Frontal cortex (tissue), 4 donors: Measurements from ENCODE around the gene FAM118B. TPM values are rescaled to one million over a fixed set of nuclear protein-coding genes. Genes with fewer than 3 reads are reported as not detected.
"Not testable (repeated sequence)": the region's sequence is repeated elsewhere in the genome, so short reads cannot be mapped to it uniquely, and the experiment has no call there.

Experiments used
- DNase-seq, 2 donors: peaks; one replicate each; pipeline ENCODE4 v3.0.0; 2012; ENCODE audit warnings: low spot score in 2 of 2
- FAIRE-seq: peaks from 2 replicates; lab custom pipeline; 2012; peaks lifted over from hg19 to GRCh38; lab: Jason Lieb, UNC
- total RNA-seq: library from RNA; depleted of rRNA; stranded (reverse); fragments of >200 nt; gene quantifications from one replicate; pipeline ENCODE4 v1.2.3, GENCODE V29; 2014
- donor health status: control.
- donor health status: control.
- donor health status: control.

FAM118B gene
- total RNA-seq, 1 donor from 2014 or later = 20.0 TPM

DNA sequence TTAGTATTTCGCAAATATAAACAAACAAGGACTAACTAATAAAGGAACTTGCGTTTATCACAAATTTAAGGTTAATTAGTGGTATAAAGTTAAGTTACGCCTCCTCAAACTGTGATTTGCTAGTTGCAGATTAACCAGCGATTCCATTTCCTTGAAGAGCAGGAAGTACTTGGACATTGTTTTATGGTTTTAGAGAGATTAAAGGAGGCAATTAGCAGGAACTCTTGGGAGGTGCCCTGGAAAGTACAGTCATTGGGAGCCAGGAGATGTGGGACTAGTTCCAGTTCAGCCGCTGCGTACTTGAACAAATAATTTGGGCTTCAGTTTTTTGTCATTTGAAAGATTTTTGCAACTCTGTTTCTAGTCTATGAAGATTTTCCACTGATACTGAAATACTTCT is 3.3 kb downstream of the FAM118B start:
- DNase-seq = no peak
- FAIRE-seq = no peak

DNA sequence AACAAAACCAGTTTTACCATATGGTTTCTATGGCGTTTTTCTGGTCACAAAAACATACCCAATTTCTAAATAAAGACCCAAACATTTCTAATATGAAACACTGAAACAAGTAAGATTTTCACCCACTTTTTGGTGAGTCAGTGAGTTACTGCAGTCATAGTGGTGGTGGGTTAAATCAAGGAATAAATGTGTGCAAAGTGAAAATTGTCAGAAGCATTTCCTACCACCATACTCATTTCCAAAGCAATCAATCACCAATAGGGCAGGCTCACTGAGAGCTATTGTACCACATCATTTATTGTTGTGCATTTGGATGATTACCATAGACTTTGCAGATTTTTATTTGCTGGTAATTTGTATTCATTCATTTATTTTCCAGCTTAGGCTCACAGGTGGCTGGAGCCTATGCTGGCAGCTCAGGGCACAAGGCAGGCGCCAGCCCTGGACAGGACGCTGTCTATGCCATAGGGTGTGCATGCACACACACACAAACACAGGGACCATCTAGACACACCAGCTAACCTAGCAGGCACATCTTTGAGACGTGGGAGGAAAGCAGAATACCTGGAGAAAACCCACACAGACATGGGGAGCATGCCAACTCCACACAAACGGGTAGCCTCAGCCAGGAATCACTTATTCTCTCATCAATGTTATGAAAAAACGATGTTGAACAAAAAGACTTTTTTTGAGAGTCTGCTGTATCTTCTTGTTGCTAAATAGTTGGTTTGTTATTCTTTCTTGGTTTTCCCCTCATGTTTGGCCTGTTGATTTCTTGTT is 5.1 kb downstream of the FAM118B start:
- DNase-seq (no peak), FAIRE-seq (no peak)

DNA sequence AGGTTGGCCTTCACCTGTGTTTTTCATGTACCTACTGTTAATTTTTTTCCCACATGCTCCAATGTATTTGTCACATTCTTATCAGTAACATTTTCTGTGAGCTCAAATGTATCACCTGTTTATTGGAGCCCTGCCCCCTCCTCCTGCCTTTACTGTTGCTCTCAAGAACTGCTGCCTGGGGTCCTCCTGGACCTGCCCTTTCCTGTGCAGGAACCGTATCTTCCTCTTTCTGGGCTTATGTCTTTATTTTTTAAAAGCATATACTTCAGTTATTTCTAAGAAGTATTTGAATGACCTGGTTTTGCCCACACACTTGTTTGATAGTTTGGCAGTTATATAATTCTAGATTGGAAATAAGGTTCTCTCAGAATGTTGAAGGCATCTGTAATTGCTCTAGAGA is 5.9 kb downstream of the FAM118B start:
- DNase-seq (no peak), FAIRE-seq (no peak)

DNA sequence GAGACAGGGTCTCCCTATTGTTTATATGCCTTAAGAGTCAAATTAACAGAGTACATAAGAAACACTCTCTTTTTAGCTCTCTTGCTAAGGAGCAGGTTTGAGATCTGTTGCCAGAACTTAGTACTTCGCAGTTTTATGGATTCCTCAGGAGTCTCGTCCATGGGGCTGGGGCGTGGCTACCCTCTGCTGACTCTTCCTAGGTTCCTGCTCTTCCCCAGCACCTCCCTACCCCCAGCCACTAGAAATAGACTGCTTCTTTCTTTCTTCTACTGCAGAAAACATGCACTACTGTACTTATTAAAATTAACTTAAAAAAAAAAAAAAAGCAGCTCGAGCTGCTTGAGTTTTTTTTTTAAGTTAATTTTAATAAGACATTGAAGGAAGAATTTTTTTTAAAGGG is 8.0 kb downstream of the FAM118B start:
- DNase-seq (no peak), FAIRE-seq (no peak)

DNA sequence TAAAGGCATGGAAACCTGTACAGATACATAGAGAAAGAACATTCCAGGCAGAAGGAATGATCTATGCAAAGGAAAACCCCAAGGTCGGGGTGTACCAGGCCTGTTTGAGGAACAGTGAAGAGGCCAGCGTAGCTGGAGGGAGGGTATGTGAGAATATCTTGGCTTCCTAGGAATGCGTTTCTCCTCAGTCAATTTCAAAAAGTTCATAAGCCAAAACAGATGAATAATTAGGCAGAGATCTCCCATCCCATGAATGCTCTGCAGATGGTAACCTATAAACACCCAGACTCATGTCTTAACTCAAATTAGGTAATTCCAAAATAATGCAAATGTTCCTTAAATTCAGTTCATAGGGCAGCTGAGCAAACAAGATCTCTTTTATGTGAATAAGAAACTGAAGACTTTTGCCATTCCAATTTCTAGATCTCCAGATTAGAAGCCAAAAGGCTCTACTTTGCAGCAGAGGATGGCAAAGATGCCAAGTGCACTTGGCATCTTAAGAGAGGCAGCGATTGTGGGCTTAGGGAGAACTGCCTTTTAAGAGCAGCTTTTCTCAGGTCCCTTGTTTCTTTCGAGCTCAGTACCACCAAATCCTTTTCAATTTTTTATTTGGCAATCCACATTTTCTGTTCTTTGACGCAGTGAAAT is 13.2 kb downstream of the FAM118B start:
- no peak for DNase-seq
- FAIRE-seq = no peak

DNA sequence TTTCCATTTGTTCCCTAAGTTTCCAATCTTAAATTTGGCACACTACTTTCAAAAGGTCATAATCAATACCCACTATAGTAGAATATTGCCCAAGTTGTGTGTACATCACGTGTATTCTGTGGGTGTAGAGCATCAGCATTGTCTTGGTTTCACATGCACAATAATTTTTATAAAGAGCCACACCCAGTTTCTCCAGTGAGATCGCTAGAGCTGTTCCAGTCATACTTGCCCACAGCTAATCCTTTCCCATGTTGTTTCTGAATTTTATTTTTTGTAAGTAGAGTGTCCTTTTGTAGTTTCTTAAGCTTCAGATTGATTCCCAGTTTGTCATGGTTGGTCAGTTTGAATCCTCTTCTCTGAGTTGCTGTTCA is 13.7 kb downstream of the FAM118B start:
- no peak for FAIRE-seq

DNA sequence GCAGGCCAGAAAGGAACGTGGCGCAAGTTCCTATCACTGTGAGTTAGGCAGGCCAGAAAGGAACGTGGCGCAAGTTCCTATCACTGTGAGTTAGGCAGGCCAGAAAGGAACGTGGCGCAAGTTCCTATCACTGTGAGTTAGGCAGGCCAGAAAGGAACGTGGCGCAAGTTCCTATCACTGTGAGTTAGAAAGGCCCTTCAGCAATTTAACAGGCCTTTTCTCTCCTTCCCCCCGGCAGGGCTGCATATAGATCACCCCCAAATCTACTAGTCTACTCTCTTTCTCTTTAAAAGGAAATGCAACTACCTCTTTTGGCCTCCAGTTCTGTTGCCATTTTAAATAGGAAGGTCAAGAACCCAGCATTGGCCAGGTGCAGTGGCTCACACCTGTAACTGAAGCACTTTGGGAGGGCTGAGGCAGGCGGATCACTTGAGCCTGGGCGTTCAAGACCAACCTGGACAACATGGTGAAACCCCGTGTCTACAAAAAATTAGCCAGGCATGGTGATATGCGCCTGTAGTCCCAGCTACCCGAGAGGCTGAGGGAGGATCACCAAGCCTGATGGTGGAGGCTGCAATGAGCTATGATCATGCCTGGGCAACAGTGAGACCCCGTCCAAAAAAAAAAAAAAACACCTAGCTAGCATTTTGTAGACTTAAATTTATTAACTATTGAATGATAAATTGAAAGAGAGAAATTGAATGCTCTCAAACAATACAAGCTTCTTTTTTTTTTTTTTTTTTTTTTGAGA is 14.9 kb downstream of the FAM118B start:
- FAIRE-seq (no peak), DNase-seq (no peak)

More for the DNA sequence above, 13.7 kb downstream of the FAM118B start:
- DNase-seq = no peak

DNA sequence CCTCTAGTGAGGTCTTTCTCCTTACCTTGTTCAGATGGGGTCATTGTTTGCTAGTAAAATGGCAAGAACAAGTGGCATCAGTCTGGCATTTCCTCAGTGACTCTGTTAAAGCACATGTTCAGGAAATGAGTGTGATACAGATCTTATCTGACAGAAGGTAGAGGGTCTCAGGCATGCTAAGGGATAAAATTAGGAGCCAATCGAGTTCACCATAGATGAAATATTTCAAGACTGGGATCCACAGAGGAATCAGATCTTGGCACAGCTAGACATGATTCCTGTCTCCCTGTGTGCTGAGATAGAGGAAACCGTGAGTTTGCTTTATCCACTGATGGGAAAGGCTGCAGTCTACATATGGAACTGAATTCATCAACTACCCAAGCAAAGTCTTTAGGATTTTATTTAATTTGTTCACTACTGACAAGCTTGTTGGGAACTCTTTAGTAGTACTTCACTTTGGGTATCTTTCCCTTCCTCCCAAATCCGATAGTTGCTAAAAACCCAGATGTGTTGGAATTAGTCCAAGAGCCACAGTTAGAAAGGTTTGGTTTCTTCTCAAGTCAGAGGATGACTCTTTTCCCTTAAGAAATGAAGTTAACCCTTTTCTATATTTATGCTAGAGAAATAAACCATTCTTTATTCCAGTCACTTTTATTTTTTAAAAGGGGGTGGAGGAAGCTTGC is 18.4 kb downstream of the FAM118B start:
- FAIRE-seq (no peak), DNase-seq (no peak)

DNA sequence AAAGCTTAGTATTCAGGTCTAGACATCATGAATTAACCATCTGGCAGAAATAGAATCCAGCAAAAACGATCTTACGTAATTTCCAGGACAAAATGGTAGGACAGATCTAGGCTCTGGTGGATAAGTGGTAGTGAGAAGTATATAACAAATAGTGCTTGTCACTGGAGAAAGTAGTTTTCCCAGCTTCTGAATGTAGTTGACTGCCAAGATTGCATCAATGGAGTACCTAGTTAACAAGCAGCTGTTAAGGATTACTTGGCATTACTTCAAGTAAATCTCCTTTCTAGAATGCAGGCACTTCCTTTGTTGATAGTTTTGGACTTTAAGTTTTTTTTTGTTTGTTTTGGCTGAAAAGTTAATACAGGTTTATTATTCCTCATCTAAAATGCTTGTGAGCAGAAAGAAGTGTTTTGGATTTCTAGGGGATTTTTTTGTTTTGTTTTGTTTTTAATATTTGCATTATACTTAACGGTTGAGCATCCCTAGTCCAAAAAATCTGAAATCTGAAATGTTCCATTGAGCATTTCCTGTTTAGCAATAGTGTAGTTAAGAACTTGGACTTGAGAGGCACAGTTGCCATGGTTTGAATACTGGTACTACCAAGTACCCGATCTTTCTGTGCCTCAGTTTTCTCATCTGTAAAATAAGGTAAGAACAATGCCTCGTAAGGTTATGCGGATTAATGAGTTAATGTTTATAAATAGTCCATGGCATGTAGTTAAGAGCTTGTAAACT is 20.3 kb downstream of the FAM118B start:
- DNase-seq (peak in 1 of 2 donors; percentile 29), FAIRE-seq (no peak)

DNA sequence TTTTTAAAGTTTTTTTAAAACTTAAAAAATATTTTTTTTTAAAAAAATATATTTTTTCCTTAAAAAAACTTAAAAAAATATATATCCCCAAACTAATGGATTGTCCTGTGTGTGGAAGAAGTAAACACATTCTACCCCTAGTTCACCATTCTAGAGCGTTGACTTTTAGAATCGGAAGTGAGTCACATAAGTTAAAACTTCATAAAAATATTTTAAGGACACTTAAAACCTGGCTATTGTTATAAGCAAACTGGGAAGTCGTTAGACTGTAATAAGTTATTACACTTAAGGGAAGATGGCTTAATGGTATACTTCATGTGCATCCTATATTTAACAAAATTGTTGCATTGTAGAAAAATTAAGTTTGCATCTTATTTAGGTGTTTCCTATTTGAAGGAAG is 21.1 kb downstream of the FAM118B start:
- no peak for DNase-seq
- FAIRE-seq = peak; percentile 98

DNA sequence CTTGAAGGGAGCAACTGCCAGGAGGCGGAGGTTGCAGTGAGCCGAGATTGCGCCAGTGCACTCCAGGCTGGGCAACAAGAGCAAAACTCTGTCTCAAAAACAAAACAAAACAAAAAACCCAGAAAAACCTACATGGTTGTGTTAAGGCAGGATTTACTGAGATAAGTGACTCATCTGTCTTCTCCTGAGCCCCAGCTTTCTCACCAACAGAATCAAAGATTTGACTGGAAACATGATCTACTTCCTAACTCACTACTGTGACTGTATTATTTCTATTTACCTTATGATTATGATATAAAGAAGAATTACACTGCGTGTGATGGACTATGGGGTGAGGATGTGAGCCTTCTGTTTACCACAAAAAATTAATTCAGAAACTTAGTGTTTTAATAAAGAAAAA is 21.8 kb downstream of the FAM118B start:
- FAIRE-seq (no peak), DNase-seq (no peak)

DNA sequence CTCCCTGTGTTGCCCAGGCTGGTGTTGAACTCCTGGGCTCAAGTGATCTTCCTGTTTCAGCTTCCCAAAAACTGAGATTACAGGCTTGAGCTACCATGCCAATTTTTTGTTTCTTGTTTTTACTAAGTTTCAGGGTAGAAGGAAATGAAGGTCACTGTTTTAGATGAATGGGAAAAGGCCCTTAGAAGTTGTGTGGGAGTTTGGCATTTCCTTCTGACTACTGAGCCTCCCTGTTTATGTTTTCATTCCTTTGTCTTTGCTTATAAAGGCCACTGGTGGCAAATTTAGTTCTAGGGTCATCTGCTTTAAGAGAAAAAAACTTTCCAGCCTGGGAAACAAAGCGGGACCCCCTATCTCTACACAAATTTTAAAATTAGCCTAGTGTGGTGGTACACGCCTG is 35.1 kb downstream of the FAM118B start:
- DNase-seq (no peak), FAIRE-seq (no peak)

DNA sequence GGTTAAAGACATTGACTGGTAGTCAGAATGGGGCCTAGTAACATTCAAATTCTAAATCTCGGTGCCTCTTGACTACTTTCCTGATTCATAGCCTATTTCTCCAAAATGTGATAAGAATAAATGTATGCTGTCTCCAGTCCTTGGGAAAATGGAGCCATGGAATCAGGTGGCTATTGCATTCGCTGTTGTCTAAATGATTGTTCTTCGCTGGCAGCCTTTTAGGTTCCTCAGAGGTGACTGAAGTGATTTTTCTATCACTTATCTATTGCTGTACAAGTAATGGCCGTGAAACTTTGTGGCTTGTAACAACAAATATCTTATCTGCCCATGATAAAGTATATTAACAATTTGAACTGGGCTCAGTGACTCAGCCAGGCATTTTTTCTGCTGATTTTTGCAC is 41.7 kb downstream of the FAM118B start:
- no peak for DNase-seq
- FAIRE-seq = no peak

DNA sequence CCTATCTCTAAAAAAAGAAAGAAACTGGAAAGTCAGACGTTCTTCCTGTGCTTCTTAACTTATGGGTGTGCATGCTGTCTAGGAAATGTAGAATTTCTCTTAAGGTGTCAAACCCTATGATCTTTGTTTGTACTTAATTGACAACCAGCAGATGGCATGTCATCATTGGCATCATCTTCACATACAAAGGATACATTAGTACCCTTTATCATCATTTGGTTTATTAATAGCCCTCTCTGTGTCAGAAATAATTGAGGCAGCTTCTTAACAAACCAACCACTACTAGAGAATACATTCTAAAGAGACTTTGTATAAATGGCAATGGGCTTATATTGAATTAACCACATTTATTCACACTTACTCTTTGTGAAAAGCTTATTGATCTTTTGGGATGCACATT is 43.2 kb downstream of the FAM118B start:
- no peak for DNase-seq
- no peak for FAIRE-seq

DNA sequence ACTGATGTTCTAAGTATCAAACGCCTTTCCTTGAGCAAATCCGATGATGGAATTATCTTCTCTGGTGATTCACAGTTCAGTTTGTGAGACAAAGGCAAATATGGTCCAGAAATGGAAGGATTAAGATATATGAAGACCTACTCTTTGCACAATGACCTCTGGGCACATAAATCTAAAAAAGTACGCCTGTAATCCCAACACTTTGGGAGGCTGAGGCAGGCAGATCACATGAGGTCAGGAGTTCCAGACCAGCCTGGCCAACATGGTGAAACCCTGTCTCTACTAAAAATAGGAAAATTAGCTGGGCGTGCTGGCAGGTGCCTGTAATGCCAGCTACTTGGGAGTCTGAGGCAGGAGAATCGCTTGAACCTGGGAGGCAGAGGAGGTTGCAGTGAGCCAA is 43.9 kb downstream of the FAM118B start:
- not testable (repeated sequence) for FAIRE-seq

DNA sequence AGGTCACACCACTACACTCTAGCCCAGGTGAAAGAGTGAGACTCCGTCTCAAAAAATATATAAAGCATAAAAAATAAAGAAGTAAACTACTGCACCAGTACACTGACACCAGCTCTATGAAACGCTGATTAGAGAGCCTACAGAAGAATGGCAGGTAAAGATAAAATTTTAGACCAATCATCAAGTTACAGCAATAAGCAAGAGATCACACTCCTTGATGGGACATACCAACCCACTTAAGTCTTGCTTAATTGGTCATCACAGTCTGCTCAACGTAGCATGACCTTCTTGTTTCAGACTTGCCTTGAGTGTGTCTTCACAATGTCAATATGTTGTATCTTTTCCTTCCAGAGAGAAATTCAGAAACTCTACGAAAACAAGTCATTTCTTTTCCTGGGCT is 44.6 kb downstream of the FAM118B start:
- no peak for FAIRE-seq
- no peak for DNase-seq

More for the DNA sequence above, 43.9 kb downstream of the FAM118B start:
- not testable (repeated sequence) for DNase-seq

DNA sequence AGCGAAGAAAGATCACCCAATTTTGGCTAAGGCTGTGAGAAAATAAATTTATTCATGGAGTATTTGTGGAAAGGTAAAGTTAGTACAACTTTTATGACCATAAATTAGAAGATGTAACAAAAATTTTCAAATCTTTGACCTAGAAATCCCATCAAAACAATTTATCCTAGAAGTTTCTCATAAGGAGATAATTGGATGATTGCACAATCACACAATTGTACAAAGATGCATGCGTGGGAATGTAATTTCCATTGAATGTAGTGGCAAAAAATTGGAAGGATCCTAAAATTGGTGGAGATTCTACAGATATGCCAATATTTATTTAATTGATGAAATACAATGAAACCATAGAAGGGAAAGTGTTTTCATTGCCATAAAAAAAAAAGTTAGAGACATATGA is 45.6 kb downstream of the FAM118B start:
- DNase-seq = no peak
- FAIRE-seq = no peak

DNA sequence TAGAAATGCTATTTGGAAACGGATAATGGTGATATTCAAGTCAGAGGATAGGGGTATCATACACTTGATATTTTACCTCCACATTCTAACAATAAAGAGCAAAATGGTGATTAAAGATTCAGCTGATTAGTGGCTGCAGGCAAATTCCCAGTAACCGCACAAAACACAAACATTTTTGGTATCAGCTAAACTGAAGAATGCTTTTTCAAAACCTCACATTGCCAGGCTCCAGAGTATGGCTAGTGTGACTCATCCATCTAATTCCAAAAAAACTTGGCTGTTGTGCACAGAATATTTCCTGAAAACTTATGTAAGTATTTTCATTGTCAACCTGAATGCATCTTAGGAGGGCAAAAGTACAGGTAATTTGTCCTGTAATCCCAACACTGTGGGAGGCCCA is 46.2 kb downstream of the FAM118B start:
- FAIRE-seq (no peak), DNase-seq (no peak)

DNA sequence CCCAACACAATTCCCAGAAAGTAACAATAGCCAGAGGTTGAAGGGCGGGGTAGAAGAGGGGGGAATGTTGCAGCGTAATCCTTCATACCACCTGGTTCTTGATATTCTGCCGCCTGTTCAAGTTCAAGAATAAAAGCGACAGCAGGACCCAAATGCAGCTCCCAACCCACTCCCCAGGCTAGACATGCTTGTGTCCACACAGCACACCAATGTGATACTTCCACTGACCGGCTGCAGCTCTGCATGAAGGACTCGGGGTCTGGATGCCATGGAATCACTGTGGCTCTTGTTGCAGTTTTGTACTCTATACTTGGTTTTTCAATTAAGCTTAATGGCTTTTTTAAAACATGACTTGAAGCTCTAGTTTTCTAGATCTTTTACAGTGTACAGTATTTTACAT is 50.6 kb downstream of the FAM118B start:
- DNase-seq (no peak), FAIRE-seq (no peak)

DNA sequence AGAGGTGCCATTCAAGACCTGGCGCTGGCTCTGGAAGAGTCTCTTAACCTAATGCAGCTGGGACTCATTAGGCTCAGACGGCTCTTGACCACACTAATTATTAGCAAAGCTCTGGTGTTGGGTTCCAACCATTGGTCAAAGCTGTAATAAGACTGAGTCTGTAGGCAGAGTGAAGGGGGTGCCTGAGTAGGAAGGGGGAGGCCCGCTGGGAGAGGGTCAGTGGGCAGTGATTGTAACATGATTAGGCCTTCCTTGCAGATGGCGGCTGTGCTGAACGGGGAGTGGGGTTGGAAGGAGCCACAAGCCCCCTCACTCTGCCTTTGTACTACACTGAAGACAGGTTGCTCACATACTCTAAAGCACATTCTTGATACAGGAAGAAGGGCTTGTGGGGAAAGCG is 51.9 kb downstream of the FAM118B start:
- DNase-seq = no peak
- FAIRE-seq = no peak
